Activated CD8-positive, alpha-beta memory T cell treated with anti-CD3 and anti-CD28 coated beads, Interleukin-2, amount 50 U/mL, for 24 hours (primary cell): ENCODE results near the gene PEX5L.

ENCODE experiments used
- DNase-seq: peaks from one replicate; pipeline ENCODE4 v3.0.0-alpha.2; 2020; ENCODE audit errors: extremely low read depth

The PEX5L gene

DNA sequence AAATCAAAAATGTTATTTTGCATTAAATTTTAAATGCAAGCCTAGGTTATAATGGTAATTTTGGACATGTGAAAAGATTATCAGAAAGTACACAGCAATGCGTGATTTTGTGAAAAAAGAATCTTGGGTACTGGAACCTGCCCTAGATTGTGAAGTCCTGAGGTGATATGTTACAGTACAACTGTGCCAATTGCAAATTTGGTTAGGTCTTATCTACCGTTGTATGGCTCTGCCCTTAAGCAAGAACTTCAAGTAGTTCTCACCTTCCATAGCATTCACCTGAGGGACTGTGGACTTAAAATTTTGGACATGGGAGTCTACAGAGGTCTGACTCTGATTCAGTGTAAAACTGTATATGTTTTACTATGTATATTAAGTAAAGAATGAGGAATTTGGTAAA, 140.2 kb downstream of the PEX5L start:
- no peak for DNase-seq

- DNase-seq, result no peak
Observed at GRCh38 chr3:179895330-179895729, 141.4 kb downstream of the PEX5L start.

- no peak for DNase-seq
Observed at GRCh38 chr3:179887295-179887943, 149.3 kb downstream of the PEX5L start.

- no peak for DNase-seq
Observed at GRCh38 chr3:179885950-179886349, 150.8 kb downstream of the PEX5L start.

DNA sequence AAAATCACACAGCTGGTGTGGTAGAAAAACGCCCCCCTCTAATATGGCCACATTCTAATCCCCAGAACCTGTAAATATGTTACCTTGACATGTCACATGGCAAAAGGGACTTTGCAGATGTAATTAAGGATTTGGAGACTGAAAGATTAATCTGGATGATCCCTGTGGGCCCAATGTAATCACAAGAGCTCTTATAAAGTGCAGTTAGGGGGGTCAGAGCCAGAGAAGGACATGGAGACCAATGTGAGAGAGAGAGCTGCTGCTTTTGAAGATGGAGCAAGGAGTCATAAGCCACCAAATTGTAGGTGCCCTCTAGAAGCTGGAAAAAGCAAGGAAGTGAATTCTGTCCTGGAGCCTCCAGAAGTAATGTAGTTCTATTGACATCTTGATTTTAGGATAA, 152.6 kb downstream of the PEX5L start:
- DNase-seq, result no peak

GRCh38 chr3:179882292-179882691, 154.4 kb downstream of the PEX5L start:
- no peak for DNase-seq

DNA sequence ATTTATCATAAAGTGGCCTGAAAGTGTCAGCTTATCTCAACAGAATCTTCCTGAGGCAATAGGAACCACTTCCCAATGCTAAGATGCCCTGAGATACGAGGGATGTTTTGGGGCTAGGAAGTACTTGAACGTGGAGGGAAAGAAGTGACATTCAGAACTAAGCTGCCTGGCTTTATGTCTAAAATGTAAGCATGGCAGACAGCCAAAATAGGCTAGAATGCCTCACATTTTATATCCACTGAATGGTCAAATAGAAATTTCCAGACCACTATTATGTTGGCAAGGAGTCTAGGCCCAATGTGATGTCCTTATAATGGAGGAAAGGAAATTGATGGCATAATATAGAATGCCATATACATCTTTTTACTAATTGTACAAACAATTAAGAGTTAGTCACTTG, 154.9 kb downstream of the PEX5L start:
- no peak for DNase-seq

DNA sequence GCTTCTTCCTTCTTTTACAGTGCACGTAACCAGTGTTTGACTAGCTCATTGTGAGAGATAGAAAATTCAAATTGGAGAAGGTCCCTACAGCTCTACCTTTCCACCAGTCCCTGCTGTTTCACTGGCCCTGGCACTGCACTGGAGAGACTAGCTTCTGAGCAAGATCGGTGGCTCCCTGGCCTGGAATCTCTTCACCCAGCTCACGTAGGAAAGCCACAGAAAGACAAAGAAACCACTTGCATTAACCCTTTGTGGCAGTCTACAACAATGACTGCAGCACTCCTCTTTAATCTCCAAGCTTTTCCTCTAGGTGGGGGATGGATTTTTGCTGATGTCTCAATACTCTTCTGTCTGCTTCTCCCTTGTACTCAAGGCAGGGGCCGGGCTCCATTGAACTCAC, 155.9 kb downstream of the PEX5L start:
- DNase-seq, result no peak

DNA sequence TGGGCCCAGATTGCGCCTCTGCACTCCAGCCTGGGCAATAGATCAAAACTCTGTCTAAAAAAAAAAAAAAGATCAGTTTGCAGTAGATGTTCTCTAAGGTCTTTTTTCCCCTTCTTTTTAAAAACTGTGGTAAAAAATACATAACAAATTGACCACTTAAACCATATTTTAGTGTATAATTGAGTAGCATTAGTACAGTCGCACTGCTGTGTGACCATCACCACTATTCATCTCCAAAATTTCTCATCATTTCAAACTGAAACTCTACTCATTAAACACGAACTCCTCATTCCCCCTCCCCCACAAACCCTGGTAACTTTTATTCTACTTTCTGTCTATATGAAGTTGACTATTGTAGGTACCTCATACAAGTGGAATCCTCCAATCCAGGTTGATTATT, 160.3 kb downstream of the PEX5L start:
- DNase-seq, result no peak

GRCh38 chr3:179872842-179873241, 163.9 kb downstream of the PEX5L start:
- DNase-seq, result no peak

DNA sequence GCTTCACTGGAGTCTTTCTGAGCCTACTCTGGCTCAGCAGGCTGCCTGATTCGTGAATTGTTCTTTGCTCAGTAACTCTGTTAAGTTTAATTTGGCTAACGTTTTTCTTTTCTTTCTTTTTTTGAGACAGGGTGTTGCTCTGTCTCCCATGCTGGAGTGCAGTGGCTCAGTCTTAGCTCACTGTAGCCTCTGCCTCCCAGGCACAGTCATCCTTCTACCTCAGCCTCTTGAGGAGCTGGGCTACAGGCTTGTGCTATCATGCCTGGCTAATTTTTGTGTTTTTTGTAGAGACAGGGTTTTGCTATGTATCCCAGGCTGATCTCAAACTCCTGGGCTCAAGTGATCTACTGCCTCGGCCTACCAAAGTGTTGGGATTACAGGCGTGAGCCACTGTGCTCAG, 165.0 kb downstream of the PEX5L start:
- DNase-seq, result no peak

DNA sequence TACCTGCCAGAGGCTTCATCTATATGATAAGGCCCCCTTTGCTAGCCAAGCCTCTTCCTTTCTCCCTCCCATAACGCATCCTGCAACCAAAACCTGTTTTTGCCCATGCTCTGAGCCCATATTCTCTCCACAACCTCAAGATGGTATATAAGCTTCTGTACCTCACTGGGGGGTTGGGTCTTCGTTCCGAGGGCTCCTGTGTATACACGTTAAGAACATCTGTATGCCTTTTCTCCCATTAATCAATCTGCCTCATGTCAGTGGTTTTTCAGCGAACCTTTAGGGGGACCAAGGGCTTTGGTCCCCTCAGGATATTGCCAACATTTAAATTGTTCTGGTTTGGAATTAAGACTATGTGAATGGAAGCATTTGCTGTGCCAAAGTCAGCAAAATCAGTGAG, 168.0 kb downstream of the PEX5L start:
- DNase-seq, result no peak

DNA sequence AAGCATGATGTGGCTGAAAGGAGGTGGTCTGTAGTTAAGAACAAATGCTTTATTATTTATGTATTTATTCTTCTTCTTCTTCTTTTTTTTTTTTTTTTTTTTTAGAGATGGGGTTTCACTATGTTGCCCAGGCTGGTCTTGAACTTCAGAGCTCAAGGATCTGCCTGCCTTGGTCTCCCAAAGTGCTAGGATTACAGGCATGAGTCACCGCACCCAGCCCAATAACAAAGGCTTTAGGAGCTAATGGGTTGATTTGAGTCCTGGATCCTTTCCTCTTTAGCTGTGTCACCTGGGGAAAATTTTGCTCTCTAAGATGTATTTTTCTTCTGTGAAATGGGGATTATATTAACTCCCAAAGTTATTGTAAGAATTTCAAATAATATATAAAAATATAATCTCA, 168.8 kb downstream of the PEX5L start:
- no peak for DNase-seq

DNA sequence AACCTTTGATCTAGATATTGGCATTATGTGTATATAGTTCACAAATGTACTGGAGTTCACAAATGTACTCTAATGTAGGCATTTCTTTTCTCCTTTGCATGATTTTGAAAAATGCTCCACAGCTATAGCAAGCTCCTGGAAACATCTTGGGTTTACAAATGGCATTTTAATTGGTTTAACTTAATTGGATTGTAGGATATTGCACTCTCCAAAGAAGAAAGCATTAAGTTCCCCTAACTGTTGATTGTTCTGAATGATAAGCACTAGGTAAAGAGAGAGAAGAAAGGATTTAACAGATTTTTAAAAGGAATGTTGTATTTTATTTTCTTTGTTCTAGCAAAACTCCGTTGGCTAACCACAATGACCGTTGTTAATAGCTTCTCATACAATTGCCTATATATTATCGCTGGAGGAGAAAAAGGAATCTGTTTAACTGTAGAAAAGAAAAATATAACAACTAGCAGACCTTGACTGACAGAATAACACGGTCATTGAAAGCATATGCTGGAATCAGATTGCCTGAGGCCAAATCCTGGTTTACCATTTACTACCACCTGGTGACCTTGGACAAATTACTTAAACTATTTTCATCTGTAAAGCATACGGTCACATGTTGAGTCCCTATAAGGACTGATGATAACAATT, 170.8 kb downstream of the PEX5L start:
- no peak for DNase-seq

- no peak for DNase-seq
Observed at GRCh38 chr3:179861953-179862352, 174.8 kb downstream of the PEX5L start.

DNA sequence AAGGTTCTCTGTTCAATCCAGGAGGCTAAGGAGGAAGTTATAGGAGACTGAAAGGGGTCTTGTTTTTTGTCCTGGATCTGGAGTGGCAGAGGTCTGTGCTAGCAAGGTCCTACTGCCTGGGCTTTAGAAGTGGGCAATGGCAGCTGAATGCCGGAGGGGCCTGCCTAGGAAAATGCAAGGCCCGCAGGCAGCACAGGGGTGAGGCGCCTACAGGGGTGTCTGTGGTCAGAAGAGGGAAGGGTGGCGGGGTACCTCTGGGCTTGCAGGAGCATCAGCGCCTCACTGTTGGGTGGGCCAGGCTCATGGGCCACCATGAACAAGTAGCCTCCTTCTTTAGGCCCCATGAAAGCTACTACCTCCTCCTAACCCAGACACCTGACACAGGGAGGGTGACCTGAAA, 175.4 kb downstream of the PEX5L start:
- DNase-seq, result no peak

DNA sequence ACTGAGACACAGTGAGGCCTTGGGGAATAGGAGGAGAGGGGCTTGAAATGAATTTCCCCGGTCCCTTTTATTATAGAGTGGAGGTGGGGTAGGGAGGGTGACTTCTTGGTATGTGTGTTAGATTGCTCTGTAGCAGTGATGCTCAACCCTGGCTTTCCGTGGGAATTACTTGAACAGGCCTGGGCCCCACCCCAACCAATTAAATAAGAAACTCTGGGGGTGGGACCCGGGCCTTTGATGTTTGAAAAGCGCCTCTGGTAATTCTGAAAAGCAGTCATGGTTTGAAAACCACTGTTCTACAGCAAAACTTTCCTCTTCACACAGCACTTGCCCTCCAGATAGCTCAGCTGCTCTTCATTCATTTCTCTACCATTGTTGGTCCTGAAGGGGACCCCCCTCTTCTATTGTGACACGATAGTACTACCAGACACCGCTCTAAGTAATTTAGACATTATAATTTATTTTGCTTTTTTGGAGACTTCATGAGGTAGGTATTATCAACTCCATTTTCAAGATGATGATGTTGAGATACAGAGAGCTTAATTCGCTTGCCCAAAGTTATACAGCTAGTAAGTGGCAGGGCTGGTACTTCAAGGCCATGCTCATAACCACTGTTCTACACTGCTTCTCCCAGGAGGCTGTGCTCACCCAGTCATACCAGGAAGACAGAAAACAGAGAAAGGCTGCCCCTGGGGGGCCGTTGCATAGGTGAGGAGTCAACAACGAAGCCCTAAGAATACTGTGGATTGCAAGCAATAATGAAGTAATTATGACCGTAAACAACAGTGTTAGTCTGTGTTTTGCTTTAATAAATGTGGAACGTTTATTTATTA, 176.2 kb downstream of the PEX5L start:
- no peak for DNase-seq

DNA sequence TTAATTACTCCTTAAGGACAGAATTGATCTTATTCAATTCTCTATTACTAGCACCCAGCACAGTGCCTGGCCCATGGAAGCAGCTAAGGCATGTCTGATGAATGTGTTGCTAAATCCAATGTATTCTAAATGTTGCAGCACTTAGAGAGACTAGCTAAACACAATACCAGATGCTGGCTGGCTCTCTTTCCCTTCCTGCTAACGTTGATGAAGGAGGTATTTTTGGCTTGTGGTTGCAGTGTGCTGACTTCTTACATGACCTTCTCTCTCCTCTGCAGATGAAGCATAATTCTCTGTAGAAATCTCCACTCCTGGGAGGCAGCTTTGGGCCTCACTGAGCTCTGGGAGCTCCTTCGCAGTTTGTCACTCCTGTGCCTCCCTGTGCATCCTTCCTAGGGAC, 183.6 kb downstream of the PEX5L start:
- DNase-seq, result no peak

DNA sequence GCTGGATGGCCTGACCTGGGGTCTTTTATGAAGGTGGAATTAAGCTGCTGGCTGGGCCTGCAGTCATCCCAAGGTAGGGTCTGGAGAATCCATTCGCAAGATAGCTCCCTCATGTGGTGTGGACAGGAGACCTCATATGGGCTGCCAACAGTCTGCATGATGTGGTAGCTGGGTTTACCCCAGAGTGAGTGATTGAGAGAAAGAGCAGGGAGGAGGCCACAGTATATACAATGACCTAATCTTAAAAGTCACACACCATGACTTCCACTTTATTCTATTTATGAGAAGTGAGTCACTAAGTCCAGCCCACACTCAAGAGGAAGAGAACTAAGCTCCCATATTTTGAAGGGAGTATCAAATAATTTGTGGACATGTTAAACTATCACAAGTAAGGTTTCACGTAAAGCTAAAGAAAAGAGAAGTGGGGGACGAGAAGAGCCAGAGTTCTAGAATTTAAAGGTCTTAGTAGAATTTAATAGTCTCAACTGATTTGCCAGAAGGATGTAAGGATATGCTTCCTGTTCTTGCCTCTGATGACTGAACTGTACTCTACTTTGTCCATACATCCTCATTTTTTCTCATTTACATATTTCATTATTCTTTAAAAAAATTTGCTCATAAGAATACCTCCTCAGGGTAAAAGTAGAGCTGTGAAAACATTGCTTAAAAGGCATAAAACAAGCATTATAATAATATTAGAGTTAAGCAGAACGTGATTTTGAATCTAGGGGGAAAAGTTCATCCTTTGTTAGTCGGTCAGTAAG, 184.4 kb downstream of the PEX5L start:
- no peak for DNase-seq

DNA sequence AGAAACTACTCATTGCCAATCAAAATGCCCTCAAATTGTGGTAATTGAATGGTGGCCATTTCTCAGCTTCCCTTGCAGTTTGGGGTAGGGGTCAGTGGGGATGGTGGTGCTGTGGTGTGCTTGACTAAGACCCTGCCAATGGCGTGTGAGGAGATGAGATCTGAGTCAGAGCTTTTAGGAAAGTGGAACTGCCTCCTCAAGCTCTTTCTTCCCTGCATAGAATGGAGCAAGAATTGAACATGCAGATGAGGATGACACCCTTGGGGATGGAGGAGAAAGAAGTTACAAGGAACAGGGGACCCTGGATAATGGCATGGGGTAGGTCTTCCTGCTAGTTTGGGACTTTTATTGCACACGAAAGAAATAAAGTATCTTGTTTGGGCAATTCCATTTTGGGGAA, 188.0 kb downstream of the PEX5L start:
- DNase-seq, result no peak

- no peak for DNase-seq
Observed at GRCh38 chr3:179842061-179842460, 194.7 kb downstream of the PEX5L start.

DNA sequence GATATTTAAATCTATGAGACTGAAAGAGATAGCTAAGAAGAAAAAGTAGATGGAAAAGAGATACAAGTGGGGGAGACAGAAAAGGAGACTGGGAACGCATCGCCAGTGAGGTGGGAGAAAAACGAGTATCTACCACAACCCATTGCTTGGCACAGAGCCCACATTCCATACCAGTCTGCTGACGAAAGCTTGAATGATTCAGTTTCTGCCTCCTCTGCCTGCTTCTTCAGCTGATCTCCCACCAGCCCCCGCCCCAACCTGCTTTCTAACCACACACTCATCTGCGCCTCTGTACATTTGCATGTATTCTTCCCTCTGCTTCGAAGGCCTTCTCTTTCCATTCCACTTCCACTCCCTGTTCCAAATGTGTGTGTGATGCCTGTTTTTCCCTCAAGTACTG, 195.8 kb downstream of the PEX5L start:
- DNase-seq, result no peak
